HepG2 (cell line): ENCODE results near the gene STK11. TPM values are rescaled to one million over a fixed set of nuclear protein-coding genes. Genes with fewer than 3 reads are reported as not detected.
A peak's percentile ranks its signal among the peaks of the same experiment; 100 is the strongest.

Experiments used
- ARID5B ChIP-seq: IDR thresholded peaks from 2 replicates; pipeline ENCODE4 v1.4.0; 2020; ENCODE audit warnings: mild to moderate bottlenecking, missing genetic modification reagents
- CC2D1A ChIP-seq: sonication (generic); formaldehyde crosslinking; IDR thresholded peaks from 2 replicates; pipeline ENCODE4 v1.8.1; 2023; ENCODE audit warnings: mild to moderate bottlenecking, missing genetic modification reagents
- DR1 ChIP-seq: sonication (generic); formaldehyde crosslinking; IDR thresholded peaks from 2 replicates; pipeline ENCODE4 v1.8.0; 2021; ENCODE audit warnings: mild to moderate bottlenecking, missing genetic modification reagents, inconsistent platforms
- FOXP4 ChIP-seq: sonication (generic); formaldehyde crosslinking; IDR thresholded peaks from 2 replicates; pipeline ENCODE4 v1.4.0; 2020; ENCODE audit warnings: missing genetic modification reagents
- GABPB1 ChIP-seq: IDR thresholded peaks from 2 replicates; pipeline ENCODE4 v1.6.1; 2016; ENCODE audit warnings: mild to moderate bottlenecking, missing genetic modification reagents, moderate library complexity, missing compliant biosample characterization
- GATAD1 ChIP-seq: IDR thresholded peaks from 2 replicates; pipeline ENCODE4 v1.6.1; 2016; ENCODE audit warnings: missing genetic modification reagents, missing compliant biosample characterization
- HNRNPLL ChIP-seq: fragments of 200-400 bp; formaldehyde crosslinking; IDR thresholded peaks from 2 replicates; pipeline ENCODE4 v1.6.1; 2017; ENCODE audit warnings: mild to moderate bottlenecking, low read depth, low read length; ENCODE audit not compliant: poor library complexity, severe bottlenecking
- IKZF5 ChIP-seq: IDR thresholded peaks from 2 replicates; pipeline ENCODE4 v1.6.1; 2018; ENCODE audit warnings: missing genetic modification reagents, mild to moderate bottlenecking, missing compliant biosample characterization
- SMARCE1 ChIP-seq: fragments of 450-650 bp; IDR thresholded peaks from 2 replicates; pipeline ENCODE4 v1.6.1; 2017; ENCODE audit warnings: borderline replicate concordance
- SOX13 ChIP-seq, 3 experiments: fragments of 450-650 bp in 1 of 3; sonication (generic) in 1 of 3; formaldehyde crosslinking in 1 of 3; IDR thresholded peaks in 2 of 3; conservative IDR thresholded peaks in 1 of 3; 2 replicates each; pipeline versions ENCODE4 v1.5.0 to v1.6.1; 2016 to 2020; ENCODE audit warnings: antibody characterized with exemption in 1 of 3, mild to moderate bottlenecking in 1 of 3, missing compliant biosample characterization in 1 of 3, missing genetic modification reagents in 1 of 3, moderate library complexity in 1 of 3
- ZFP90 ChIP-seq: sonication (generic); formaldehyde crosslinking; IDR thresholded peaks from 2 replicates; pipeline ENCODE4 v1.8.0; 2022; ENCODE audit warnings: missing genetic modification reagents, mild to moderate bottlenecking, inconsistent platforms, borderline replicate concordance
- ZNF101 ChIP-seq: sonication (generic); formaldehyde crosslinking; IDR thresholded peaks from 2 replicates; pipeline ENCODE4 v1.4.0; 2020; ENCODE audit warnings: mild to moderate bottlenecking, low read depth, missing genetic modification reagents, borderline replicate concordance
- ZNF224 ChIP-seq: sonication (generic); formaldehyde crosslinking; IDR thresholded peaks from 2 replicates; pipeline ENCODE4 v1.5.0; 2020; ENCODE audit warnings: mild to moderate bottlenecking, missing genetic modification reagents
- ZNF614 ChIP-seq: IDR thresholded peaks from 2 replicates; pipeline ENCODE4 v1.6.1; 2018; ENCODE audit warnings: missing biosample characterization, missing genetic modification reagents, inconsistent platforms, borderline replicate concordance
- ZNF792 ChIP-seq: IDR thresholded peaks from 2 replicates; pipeline ENCODE4 v1.6.1; 2016
- polyA plus RNA-seq, 8 experiments: library from polyadenylated mRNA; depleted of rRNA in 3 of 8; stranded (reverse) in 7 of 8; unstranded in 1 of 8; fragments of >200 nt; fragmentation: Illumina TruSeq in 4 of 8; extraction: Trizol in 4 of 8; gene quantifications; 2 replicates each; pipeline versions ENCODE4 v1.2.1 to v1.2.3, GENCODE V29; 2011 to 2016; ENCODE audit warnings: low read depth in 4 of 8, missing spikeins in 1 of 8, mixed read lengths in 1 of 8; ENCODE audit not compliant: insufficient read depth in 1 of 8
- total RNA-seq, 5 experiments: library from RNA; depleted of rRNA; stranded (reverse); fragments of >200 nt; fragmentation: Illumina TruSeq; extraction: Trizol; gene quantifications; 2 replicates each; pipeline ENCODE4 v1.2.3, GENCODE V29; 2016; ENCODE audit warnings: low read depth in 1 of 5
- TF ChIP-seq, protein P1 (sequence below): sonication (generic); formaldehyde crosslinking; IDR thresholded peaks from 2 replicates; pipeline ENCODE4 v1.4.0; 2020; ENCODE audit warnings: mild to moderate bottlenecking, missing genetic modification reagents
- TF ChIP-seq, protein P2 (sequence below): IDR thresholded peaks from 2 replicates; pipeline ENCODE4 v1.6.1; 2016; ENCODE audit warnings: low read depth, control low read depth

Gene STK11
- total and polyA plus RNA-seq, 2 of the 13 experiments (the other 11 are each of a cell fraction or from before 2014, with no cell fraction given) = 27.5 to 43.6 TPM

DNA sequence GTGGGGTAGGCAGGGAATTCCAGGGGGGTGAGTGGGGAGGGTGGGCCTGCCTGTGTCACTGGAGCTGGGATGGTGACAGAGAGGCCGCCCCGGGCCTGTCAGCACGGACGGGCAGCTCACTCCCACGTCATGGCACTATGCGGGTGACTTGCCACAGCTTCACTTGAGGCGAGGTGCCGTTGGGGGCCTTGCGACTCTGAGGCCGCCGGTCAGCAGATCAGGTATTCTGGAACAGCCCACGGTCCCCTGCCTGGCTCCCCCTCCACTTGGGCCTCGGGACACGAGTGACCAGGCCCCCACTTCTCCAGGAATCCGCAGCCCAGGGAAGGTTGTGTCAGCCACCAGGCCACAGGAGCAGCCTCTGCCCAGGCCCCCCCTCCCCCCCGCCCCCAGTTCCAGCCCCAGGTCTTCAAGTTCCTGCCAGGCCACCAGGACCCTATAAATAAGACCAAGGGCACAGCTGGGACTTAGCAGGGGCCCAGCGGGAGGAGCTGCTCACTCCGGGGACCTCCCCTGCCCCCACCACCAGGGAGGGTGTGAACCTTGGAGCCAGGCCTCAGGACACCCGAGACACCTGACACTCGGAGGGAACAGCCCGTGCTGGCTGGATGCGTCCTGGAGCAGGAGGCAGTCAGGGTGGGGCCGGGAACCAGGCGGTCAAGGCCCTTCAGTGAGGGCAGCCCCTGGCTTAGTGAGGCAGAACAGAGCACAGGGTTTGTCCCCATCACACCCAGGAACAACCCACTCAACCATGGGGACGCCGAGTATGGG is 40.1 kb downstream of the STK11 start (continued):
- TF ChIP-seq, protein P1, sequence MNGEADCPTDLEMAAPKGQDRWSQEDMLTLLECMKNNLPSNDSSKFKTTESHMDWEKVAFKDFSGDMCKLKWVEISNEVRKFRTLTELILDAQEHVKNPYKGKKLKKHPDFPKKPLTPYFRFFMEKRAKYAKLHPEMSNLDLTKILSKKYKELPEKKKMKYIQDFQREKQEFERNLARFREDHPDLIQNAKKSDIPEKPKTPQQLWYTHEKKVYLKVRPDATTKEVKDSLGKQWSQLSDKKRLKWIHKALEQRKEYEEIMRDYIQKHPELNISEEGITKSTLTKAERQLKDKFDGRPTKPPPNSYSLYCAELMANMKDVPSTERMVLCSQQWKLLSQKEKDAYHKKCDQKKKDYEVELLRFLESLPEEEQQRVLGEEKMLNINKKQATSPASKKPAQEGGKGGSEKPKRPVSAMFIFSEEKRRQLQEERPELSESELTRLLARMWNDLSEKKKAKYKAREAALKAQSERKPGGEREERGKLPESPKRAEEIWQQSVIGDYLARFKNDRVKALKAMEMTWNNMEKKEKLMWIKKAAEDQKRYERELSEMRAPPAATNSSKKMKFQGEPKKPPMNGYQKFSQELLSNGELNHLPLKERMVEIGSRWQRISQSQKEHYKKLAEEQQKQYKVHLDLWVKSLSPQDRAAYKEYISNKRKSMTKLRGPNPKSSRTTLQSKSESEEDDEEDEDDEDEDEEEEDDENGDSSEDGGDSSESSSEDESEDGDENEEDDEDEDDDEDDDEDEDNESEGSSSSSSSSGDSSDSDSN (CRISPR knock-in tag) = peak; percentile 45
- TF ChIP-seq ZNF792 (CRISPR knock-in tag) (peak; percentile 43; the same call in 1 of the 2 replicates), SMARCE1 (no peak), IKZF5 (CRISPR knock-in tag) (peak; percentile 64; the same call in 1 of the 2 replicates), ARID5B (CRISPR knock-in tag) (peak; percentile 49), ZNF101 (CRISPR knock-in tag) (no peak), DR1 (CRISPR knock-in tag) (peak; percentile 32; the same call in 1 of the 2 replicates), ZNF224 (no peak), SOX13 (IDR thresholded peaks at IDR 0.05) (no peak), SOX13 (CRISPR knock-in tag; conservative IDR thresholded peaks at IDR 0.05 in 1 of 2, IDR thresholded peaks at IDR 0.05 in 1 of 2) (peak in 1 of 2 experiments; percentile 51; a peak in 1 of 4 replicates), HNRNPLL (no peak), GATAD1 (CRISPR knock-in tag) (no peak), FOXP4 (CRISPR knock-in tag) (0 out of 2 replicates have a peak, but pooled peaks have one; percentile 15), CC2D1A (no peak), ZNF614 (no peak), ZFP90 (no peak), GABPB1 (0 out of 2 replicates have a peak, but pooled peaks have one; percentile 19)
- TF ChIP-seq, protein P2, sequence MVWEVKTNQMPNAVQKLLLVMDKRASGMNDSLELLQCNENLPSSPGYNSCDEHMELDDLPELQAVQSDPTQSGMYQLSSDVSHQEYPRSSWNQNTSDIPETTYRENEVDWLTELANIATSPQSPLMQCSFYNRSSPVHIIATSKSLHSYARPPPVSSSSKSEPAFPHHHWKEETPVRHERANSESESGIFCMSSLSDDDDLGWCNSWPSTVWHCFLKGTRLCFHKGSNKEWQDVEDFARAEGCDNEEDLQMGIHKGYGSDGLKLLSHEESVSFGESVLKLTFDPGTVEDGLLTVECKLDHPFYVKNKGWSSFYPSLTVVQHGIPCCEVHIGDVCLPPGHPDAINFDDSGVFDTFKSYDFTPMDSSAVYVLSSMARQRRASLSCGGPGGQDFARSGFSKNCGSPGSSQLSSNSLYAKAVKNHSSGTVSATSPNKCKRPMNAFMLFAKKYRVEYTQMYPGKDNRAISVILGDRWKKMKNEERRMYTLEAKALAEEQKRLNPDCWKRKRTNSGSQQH (CRISPR knock-in tag) = no peak
